Dermis blood vessel endothelial cell (primary cell): ENCODE results near the gene GNG3. TPM values are rescaled to one million over a fixed set of nuclear protein-coding genes. Genes with fewer than 3 reads are reported as not detected.
"Not testable (repeated sequence)": the region's sequence is repeated elsewhere in the genome, so short reads cannot be mapped to it uniquely, and the experiment has no call there.

Source experiments
- DNase-seq: peaks from one replicate; pipeline ENCODE4 v3.0.0; 2010
- total RNA-seq: library from RNA; depleted of rRNA; stranded (reverse); fragments of >200 nt; gene quantifications from 2 replicates; pipeline ENCODE4 v1.2.3, GENCODE V29; 2014

Gene GNG3
- total RNA-seq, 1 donor from 2014 or later: not detected

- no peak for DNase-seq
Observed at GRCh38 chr11:62688491-62688890, 19.0 kb upstream of the GNG3 start.

GRCh38 chr11:62689421-62690183 lies 17.9 kb upstream of the GNG3 start, which contains the start of gene LRRN4CL:
TSS of gene LRRN4CL (minus strand) at chr11:62689530. CDS start at chr11:62688508, 1,022 bp downstream.
- DNase-seq: no peak

- DNase-seq: not testable (repeated sequence)
Observed at GRCh38 chr11:62693624-62694023, 13.9 kb upstream of the GNG3 start.

- peak; percentile 94 for DNase-seq
Observed at GRCh38 chr11:62694455-62695167, 12.9 kb upstream of the GNG3 start.

- DNase-seq: no peak
Observed at GRCh38 chr11:62702246-62702645, 5.2 kb upstream of the GNG3 start.

- not testable (repeated sequence) for DNase-seq
Observed at GRCh38 chr11:62703921-62704320, 3.6 kb upstream of the GNG3 start.

- DNase-seq: peak; percentile 19
Observed at GRCh38 chr11:62705413-62705812, 2.1 kb upstream of the GNG3 start.

GRCh38 chr11:62705880-62706849 lies 1.3 kb upstream of the GNG3 start:
- peak; percentile 96 for DNase-seq

- DNase-seq: no peak
Observed at GRCh38 chr11:62706850-62707247, 627 bp upstream of the GNG3 start.

- no peak for DNase-seq
Observed at GRCh38 chr11:62708392-62708791, 916 bp downstream of the GNG3 start.

GRCh38 chr11:62708793-62709192 lies 1.3 kb downstream of the GNG3 start:
- no peak for DNase-seq

- DNase-seq: peak; percentile 99
Observed at GRCh38 chr11:62709247-62710000, 1.9 kb downstream of the GNG3 start.

- peak; percentile 55 for DNase-seq
Observed at GRCh38 chr11:62710001-62710345, 2.5 kb downstream of the GNG3 start.

- no peak for DNase-seq
Observed at GRCh38 chr11:62712276-62712812, 4.9 kb downstream of the GNG3 start.

GRCh38 chr11:62712861-62713260 lies 5.4 kb downstream of the GNG3 start:
- DNase-seq: no peak

- DNase-seq: no peak
Observed at GRCh38 chr11:62713343-62713742, 5.9 kb downstream of the GNG3 start.

GRCh38 chr11:62715150-62716130 lies 8.0 kb downstream of the GNG3 start:
- no peak for DNase-seq

GRCh38 chr11:62716206-62716605 lies 8.7 kb downstream of the GNG3 start:
- DNase-seq: no peak

- DNase-seq: no peak
Observed at GRCh38 chr11:62716816-62717215, 9.3 kb downstream of the GNG3 start.

- no peak for DNase-seq
Observed at GRCh38 chr11:62719302-62719978, 12.0 kb downstream of the GNG3 start.
